Activated CD4-positive, alpha-beta T cell treated with anti-CD3 and anti-CD28 coated beads, Interleukin-2, amount 50 U/mL, for 48 hours (primary cell): ENCODE measurements around the gene PSG1.
"Not testable (repeated sequence)": the region's sequence is repeated elsewhere in the genome, so short reads cannot be mapped to it uniquely, and the experiment has no call there.

Source experiments
- DNase-seq, 2 experiments: peaks; one replicate each; pipeline ENCODE4 v3.0.0-alpha.2; 2020

Gene PSG1

DNA sequence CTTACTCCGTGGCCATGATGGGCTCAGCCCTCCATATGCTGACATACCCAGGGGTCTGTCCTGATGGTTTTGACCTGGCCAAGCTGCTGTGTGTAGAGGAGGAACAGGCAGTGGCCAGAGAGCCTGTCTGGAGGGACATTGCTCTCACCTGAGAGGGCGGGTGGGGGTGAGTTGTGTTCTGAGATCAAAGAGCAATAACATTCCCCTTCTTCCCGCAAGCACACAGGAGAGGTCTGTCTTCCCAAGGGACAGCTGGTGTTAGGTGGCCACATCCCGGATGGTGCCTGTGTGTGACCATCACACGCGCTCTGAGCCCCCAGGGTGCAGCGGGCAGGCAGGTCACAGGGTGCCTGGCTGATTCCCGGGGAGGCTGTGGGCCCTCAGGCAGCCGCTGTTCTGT is 1.1 kb upstream of the PSG1 start:
- not testable (repeated sequence) for DNase-seq

- not testable (repeated sequence) for DNase-seq
Observed at GRCh38 chr19:42876596-42876995, 2.9 kb downstream of the PSG1 start.

DNA sequence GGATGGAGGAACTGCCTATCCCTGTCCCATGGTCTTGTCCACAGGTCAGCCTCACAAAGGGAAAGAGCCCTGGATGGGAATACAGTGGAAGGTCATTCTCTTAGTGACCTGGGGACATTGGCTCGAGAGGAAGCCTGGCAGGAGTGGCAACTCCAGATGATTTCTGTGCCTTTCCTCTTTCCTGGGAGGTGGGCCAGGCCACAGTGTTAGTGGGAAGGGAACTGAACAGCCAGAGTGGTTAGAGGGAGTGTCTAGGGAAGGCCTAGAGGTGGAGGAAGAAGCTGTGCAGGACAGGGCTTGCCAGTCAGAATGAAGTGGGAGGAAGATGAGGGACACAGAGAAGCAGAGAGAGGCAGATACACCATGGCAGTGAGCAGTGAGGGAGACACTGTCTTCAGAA is 3.6 kb downstream of the PSG1 start:
- DNase-seq, result not testable (repeated sequence)

DNA sequence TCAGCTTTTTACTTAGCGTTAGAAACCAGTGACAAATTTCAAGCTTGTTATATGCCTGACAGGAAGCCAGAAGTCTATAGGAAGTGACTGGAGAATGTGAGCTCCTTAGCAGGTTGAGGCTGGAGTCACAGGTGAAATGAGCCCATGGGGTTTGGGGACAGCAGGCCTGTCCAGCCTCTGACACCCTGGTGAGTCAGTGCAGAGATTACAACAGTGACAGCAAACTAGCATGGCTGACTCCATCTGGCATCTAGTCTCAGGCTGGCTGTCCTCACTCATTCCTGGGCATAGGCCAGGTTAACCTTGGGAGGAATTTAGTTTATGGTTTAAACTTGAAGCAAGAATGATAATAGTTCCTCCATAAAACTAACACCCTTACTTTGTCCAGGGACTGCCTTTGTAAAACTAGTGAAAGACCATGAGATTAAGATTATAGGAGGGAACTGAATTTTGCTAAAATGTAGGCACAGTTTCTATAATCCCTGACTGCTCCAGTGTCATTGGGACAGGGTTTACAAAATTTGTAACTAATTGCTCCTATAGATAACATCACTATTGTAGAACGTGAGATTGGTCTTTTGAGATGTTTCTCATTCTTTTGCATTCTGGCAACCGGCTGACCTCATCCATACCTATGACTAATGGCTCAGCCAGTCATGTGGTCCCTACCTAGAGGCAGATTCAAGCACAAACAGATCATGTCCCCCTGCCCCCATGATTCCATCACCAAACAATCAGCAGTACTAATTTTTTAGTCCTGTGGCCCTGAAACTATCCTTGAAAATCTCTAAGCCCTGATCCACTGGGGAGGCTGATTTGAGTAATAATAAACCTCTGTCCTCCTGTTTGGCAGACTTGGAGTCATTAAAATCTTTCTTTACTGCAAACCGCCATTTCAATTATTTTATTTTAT is 4.4 kb downstream of the PSG1 start:
- not testable (repeated sequence) for DNase-seq

- DNase-seq, result not testable (repeated sequence)
Observed at GRCh38 chr19:42874136-42874535, 5.4 kb downstream of the PSG1 start.

- DNase-seq, result no peak
Observed at GRCh38 chr19:42872608-42873007, 6.9 kb downstream of the PSG1 start.

GRCh38 chr19:42857544-42857867 is 22.0 kb downstream of the PSG1 start:
- DNase-seq, result no peak

DNA sequence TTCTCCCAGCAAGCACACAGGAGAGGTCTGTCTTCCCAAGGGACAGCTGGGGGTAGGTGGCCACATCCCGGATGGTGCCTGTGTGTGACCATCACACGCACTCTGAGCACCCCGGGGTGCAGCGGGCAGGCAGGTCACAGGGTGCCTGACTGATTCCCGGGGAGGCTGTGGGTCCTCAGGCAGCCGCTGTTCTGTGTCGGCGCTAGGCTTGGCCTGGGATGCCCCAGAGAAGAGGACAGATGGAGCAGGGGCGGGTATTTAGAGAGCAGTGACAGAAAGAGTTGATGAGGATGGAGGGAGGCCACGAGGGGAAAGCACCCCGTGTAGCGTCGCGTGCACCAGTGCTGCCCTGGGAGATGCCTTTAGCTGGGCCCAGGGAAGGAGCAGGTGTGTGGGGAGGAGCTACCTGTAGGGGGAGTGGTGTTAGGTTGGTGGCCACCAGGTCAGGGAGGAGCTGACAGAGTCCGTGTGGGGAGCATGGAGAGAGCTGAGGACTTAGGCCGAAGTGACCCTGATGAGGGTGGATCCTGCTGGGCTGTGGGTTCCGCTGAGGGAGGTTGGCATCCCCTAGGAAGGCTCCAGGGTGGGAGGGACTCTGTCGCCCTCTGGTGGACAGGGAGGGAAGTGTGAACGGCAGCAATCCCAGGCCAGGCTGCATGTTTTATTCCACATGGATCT is 22.5 kb downstream of the PSG1 start:
- DNase-seq, result peak; percentile 38 to 49

DNA sequence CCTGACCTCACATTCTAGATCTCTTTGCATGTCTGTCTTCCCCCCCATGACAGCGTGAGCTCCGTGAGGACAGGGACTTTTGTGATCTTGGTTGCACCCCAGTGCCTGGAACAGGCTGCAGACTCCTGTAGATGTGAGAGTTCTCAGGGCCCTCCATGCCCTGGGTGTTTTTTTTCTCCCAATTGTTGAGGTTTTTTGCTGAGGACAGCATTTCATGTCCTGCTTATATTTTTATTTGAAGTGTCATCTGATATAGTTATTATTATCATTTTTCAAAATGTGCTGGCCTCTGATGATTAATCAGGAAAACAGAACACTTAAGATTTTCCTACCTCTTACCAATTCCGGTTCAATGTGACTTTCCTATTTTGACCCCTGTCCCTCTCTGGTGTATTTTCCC is 24.8 kb downstream of the PSG1 start:
- not testable (repeated sequence) for DNase-seq

- DNase-seq, result not testable (repeated sequence)
Observed at GRCh38 chr19:42853231-42853630, 26.3 kb downstream of the PSG1 start.

DNA sequence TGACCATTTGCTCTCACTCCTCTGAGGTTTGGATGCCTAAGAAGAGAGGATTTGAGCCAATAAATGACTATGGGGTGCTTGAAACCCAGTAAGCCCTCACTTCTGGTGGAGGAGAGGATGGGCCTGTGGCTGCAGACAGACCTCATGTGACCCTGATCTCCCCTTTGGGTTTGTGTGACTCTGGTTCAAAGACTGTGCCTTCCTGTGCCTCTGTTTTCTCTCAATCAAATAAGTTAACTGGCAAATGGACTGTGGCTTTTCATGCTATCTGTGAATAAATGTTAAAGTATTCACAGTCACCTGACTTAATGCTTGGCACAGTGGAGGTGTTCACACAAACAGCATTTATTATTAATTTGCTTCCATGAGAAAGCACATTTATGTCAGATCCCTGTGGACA is 26.7 kb downstream of the PSG1 start:
- not testable (repeated sequence) for DNase-seq

DNA sequence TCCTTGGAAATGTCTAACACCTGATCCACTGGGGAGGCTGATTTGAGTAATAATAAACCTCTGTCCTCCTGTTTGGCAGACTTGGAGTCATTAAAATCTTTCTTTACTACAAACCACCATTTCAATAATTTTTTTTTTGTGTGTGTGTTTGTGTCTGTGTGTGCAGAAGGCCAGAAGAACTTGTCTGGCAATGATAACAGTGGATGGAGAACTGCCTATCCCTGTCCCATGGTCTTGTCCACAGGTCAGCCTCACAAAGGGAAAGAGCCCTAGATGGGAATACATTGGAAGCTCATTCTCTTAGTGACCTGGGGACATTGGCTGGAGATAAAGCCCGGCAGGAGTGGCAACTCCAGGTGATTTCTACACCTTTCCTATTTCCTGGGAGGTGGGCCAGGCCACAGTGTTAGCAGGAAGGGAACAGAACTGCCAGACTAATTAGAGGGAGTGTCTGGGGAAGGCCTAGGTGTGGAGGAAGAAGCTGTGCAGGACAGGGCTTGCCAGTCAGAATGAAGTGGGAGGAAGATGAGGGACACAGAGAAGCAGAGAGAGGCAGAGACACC is 27.7 kb downstream of the PSG1 start:
- not testable (repeated sequence) for DNase-seq

- DNase-seq, result no peak
Observed at GRCh38 chr19:42850981-42851717, 28.4 kb downstream of the PSG1 start.

DNA sequence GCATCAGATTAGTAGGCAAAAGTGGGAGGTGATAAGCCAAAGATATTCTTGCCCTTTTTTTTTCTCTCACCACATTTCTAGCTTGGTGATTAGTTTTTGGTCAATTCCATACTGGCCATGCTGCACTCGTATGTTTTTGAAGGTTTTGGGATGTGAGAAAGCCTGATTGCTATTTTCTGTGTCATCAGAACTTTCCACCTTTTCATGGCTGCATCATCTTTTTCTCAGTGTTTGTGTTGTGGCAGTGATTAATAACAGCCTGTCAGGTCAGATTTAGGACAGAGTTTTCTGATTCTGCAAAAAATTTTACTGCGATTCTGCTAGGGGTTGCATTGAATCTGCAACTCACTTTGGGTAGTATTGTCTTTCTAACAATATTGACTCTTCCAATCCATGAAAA is 32.9 kb downstream of the PSG1 start:
- no peak for DNase-seq

DNA sequence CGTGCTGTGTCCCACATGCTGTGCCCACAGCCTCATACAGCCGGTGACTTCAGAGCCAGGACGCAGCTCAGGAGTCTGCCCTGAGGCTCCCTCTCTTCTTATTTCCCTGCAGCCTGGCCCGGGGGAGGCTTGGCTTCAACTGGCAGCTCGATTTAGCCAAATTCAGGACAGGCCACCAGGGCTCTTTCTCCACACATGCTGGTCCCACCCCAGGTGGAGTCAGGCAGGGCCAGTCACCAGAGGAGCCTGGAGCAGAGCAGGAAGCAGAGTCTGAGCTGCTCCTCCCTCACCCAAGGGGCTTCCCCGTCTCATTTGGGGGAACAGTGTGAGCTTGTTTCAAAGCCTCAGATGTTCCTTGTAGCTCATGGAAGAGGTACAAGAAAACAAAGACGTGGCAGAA is 35.9 kb downstream of the PSG1 start:
- not testable (repeated sequence) for DNase-seq

GRCh38 chr19:42832746-42833442 is 46.6 kb downstream of the PSG1 start:
- DNase-seq, result not testable (repeated sequence)

GRCh38 chr19:42832023-42832680 is 47.4 kb downstream of the PSG1 start:
- not testable (repeated sequence) for DNase-seq

DNA sequence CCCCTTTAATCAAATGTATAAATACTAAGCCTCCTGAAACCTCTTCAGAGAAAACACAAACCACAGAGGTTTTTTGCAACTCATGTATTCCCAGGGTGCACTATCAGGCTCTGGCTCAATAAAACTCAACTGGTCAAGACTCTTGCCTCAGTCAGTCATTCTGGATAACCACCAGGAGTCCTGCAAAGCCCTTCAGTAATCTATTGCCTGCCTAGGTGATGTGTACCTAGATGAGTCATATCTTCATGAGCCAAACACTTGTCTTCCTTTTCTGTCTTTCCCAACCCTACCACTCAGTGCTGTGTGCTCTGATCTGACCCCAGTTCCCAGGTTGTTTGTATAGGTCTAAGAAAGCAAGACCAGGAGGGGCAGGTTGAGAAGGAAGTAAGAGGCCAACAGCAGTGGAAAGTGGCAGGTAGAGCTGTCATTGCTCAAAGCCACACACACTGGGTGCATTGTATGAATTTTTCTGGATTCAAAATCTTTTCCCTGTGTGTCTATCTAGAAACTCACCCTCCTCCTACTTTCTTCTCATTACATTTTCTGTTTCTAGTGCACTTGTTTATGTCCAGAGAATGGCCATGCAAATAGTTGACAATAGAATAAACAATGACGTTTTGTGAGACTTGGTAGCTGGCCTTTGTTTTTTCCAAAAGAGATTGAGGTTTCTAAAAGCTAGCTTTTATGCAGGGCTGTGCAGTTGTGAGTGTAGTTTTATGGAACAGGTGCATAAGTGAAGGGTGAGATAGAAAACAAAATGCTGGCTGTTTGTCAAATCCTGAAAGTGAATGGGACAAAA is 48.1 kb downstream of the PSG1 start:
- no peak for DNase-seq

GRCh38 chr19:42821306-42821977 is 58.1 kb downstream of the PSG1 start:
- not testable (repeated sequence) for DNase-seq

GRCh38 chr19:42819960-42820650 is 59.4 kb downstream of the PSG1 start:
- DNase-seq, result not testable (repeated sequence)
